IMR-90 (cell line): ENCODE results near the gene VSIR. TPM values are rescaled to one million over a fixed set of nuclear protein-coding genes. Genes with fewer than 3 reads are reported as not detected.

ENCODE experiments used
- ATAC-seq: fragments of 200-7000 bp; cut with Tn5 transposase; 2 replicates; pipeline ENCODE4 v1.9.1; 2020; ENCODE audit warnings: low read depth, mild to moderate bottlenecking, moderate library complexity
- BruUV-seq: library from RNA; stranded (reverse); fragments of 400-500 nt; replicated peaks from 2 replicates; lab custom pipeline; 2021; lab: Mats Ljungman, UMichigan
- CTCF ChIA-PET: fragments of 300-600 bp; formaldehyde crosslinking; extraction: SDS; loops from one replicate; lab custom pipeline; 2021; ENCODE audit warnings: antibody characterized with exemption; lab: Yijun Ruan, JAX
- POLR2A ChIA-PET: fragments of 300-600 bp; sonication (Branson Sonifier 250); formaldehyde crosslinking; loops from one replicate; lab custom pipeline; 2022; ENCODE audit warnings: antibody characterized with exemption; ENCODE audit not compliant: unreplicated experiment; lab: Charles Lee
- DNase-seq: peaks from one replicate; pipeline ENCODE4 v3.0.0; 2013
- H2AFZ ChIP-seq: replicated peaks from 2 replicates; pipeline ENCODE3; 2013; ENCODE audit warnings: low read length, mild to moderate bottlenecking; ENCODE audit not compliant: poor library complexity
- H2AK5ac ChIP-seq: 2 replicates; pipeline ENCODE4 v1.6.1; 2013; ENCODE audit warnings: low read depth, low read length, inconsistent platforms
- H2AK9ac ChIP-seq: replicated peaks from 2 replicates; pipeline ENCODE3; 2013; ENCODE audit warnings: mild to moderate bottlenecking, low read depth, low read length, moderate library complexity; ENCODE audit not compliant: poor library complexity
- H2BK120ac ChIP-seq: 2 replicates; pipeline ENCODE4 v1.6.1; 2013; ENCODE audit warnings: low read depth, low read length, inconsistent platforms
- H2BK15ac ChIP-seq: 3 replicates; pipeline ENCODE4 v1.6.1; 2013; ENCODE audit warnings: low read depth, low read length, inconsistent platforms
- H2BK20ac ChIP-seq: 2 replicates; pipeline ENCODE4 v1.6.1; 2013; ENCODE audit warnings: low read depth, mild to moderate bottlenecking, inconsistent platforms, low read length, moderate library complexity
- H2BK5ac ChIP-seq: 2 replicates; pipeline ENCODE4 v1.6.1; 2013; ENCODE audit warnings: mild to moderate bottlenecking, low read depth, low read length, inconsistent platforms; ENCODE audit not compliant: poor library complexity, severe bottlenecking
- H3K14ac ChIP-seq: replicated peaks from 2 replicates; pipeline ENCODE4 v1.6.1; 2013; ENCODE audit warnings: low read depth, low read length, inconsistent platforms
- H3K18ac ChIP-seq: 2 replicates; pipeline ENCODE4 v1.6.1; 2013; ENCODE audit warnings: low read depth, low read length, control low read depth
- H3K23ac ChIP-seq: 2 replicates; pipeline ENCODE4 v1.6.1; 2013; ENCODE audit warnings: low read depth, low read length, inconsistent platforms
- H3K27ac ChIP-seq: 2 replicates; pipeline ENCODE4 v1.5.1; 2013; ENCODE audit warnings: mild to moderate bottlenecking, control low read depth, low read length; ENCODE audit not compliant: insufficient read depth
- H3K27me3 ChIP-seq: 2 replicates; pipeline ENCODE4 v1.6.1; 2013; ENCODE audit warnings: low read length; ENCODE audit not compliant: control insufficient read depth, insufficient read depth
- H3K36me3 ChIP-seq: 2 replicates; pipeline ENCODE4 v1.6.1; 2013; ENCODE audit warnings: low read length, mixed read lengths; ENCODE audit not compliant: control insufficient read depth, insufficient read depth
- H3K4ac ChIP-seq: 2 replicates; pipeline ENCODE4 v1.6.1; 2013; ENCODE audit warnings: low read depth, low read length, inconsistent platforms
- H3K4me1 ChIP-seq: 2 replicates; pipeline ENCODE4 v1.6.1; 2013; ENCODE audit warnings: low read length, mixed read lengths; ENCODE audit not compliant: control insufficient read depth, insufficient read depth
- H3K4me2 ChIP-seq: 2 replicates; pipeline ENCODE4 v1.6.1; 2013; ENCODE audit warnings: low read depth, mild to moderate bottlenecking, control low read depth, low read length, moderate library complexity
- H3K4me3 ChIP-seq: 2 replicates; pipeline ENCODE4 v1.5.1; 2013; ENCODE audit warnings: low read depth, mild to moderate bottlenecking, control low read depth, low read length, moderate library complexity; ENCODE audit not compliant: insufficient read depth
- H3K56ac ChIP-seq: 2 replicates; pipeline ENCODE4 v1.6.1; 2013; ENCODE audit warnings: low read length, inconsistent platforms; ENCODE audit not compliant: insufficient read depth; ENCODE audit errors: extremely low read depth
- H3K79me1 ChIP-seq, 2 experiments: 2 replicates each; pipeline ENCODE4 v1.6.1; 2013; ENCODE audit warnings: low read length in 2 of 2, inconsistent platforms in 1 of 2, low read depth in 1 of 2
- H3K9ac ChIP-seq: 2 replicates; pipeline ENCODE4 v1.6.1; 2013; ENCODE audit warnings: low read depth, low read length, control low read depth
- H3K9me1 ChIP-seq: 2 replicates; pipeline ENCODE4 v1.6.1; 2013; ENCODE audit warnings: low read length, inconsistent platforms; ENCODE audit not compliant: insufficient read depth
- H3K9me3 ChIP-seq: 2 replicates; pipeline ENCODE4 v1.6.1; 2013; ENCODE audit warnings: low read length; ENCODE audit not compliant: control insufficient read depth, insufficient read depth
- H4K20me1 ChIP-seq: 2 replicates; pipeline ENCODE4 v1.6.1; 2013; ENCODE audit warnings: low read length, inconsistent platforms; ENCODE audit not compliant: insufficient read depth
- H4K5ac ChIP-seq: 2 replicates; pipeline ENCODE4 v1.6.1; 2013; ENCODE audit warnings: mild to moderate bottlenecking, low read depth, low read length, control low read depth
- H4K8ac ChIP-seq, 2 experiments: 2 replicates each; pipeline ENCODE4 v1.6.1; 2013; ENCODE audit warnings: low read depth in 2 of 2, low read length in 2 of 2, control low read depth in 1 of 2, inconsistent platforms in 1 of 2
- H4K91ac ChIP-seq: 2 replicates; pipeline ENCODE4 v1.6.1; 2013; ENCODE audit warnings: low read depth, low read length, inconsistent platforms; ENCODE audit not compliant: insufficient read depth
- CEBPB ChIP-seq: IDR thresholded peaks from 2 replicates; pipeline ENCODE4 v1.6.1; 2012; ENCODE audit warnings: low read depth, low read length, improper control_type of control experiment
- CHD1 ChIP-seq: IDR thresholded peaks from 2 replicates; pipeline ENCODE4 v1.6.1; 2012; ENCODE audit warnings: low read depth, low read length, improper control_type of control experiment
- CTCF ChIP-seq: conservative IDR thresholded peaks from 2 replicates; pipeline ENCODE4 v1.5.1; 2012; ENCODE audit warnings: mild to moderate bottlenecking, low read depth, low read length, improper control_type of control experiment
- MAFK ChIP-seq: IDR thresholded peaks from 2 replicates; pipeline ENCODE4 v1.6.1; 2012; ENCODE audit warnings: low read depth, low read length, improper control_type of control experiment
- MAZ ChIP-seq: IDR thresholded peaks from 2 replicates; pipeline ENCODE4 v1.6.1; 2012; ENCODE audit warnings: low read depth, mild to moderate bottlenecking, low read length, improper control_type of control experiment, moderate library complexity, borderline replicate concordance
- NFE2L2 ChIP-seq: fragments of 150-350 bp; IDR thresholded peaks from 2 replicates; pipeline ENCODE4 v1.6.1; 2016; ENCODE audit warnings: low read depth, mild to moderate bottlenecking, low read length
- RCOR1 ChIP-seq: IDR thresholded peaks from 2 replicates; pipeline ENCODE4 v1.6.1; 2012; ENCODE audit warnings: mild to moderate bottlenecking, low read length, improper control_type of control experiment; ENCODE audit not compliant: insufficient replicate concordance
- RFX5 ChIP-seq: IDR thresholded peaks from 2 replicates; pipeline ENCODE4 v1.8.0; 2012; ENCODE audit warnings: low read depth, mild to moderate bottlenecking, low read length, moderate library complexity
- SMC3 ChIP-seq: fragments of 150-350 bp; IDR thresholded peaks from 2 replicates; pipeline ENCODE4 v1.6.1; 2016; ENCODE audit warnings: low read depth, mild to moderate bottlenecking, antibody characterized with exemption, low read length, moderate library complexity
- USF2 ChIP-seq: fragments of 150-350 bp; IDR thresholded peaks from 2 replicates; pipeline ENCODE4 v1.6.1; 2017; ENCODE audit warnings: mild to moderate bottlenecking, antibody characterized with exemption, low read length, low read depth
- WGBS, 2 experiments: methylation state at CpG; one replicate each; pipeline versions ENCODE4 v1.1.5 to v1.1.7; 2013; ENCODE audit warnings: missing lambda C conversion rate in 2 of 2; ENCODE audit not compliant: insufficient read length in 1 of 2; ENCODE audit errors: extremely low coverage in 2 of 2; 5-methylcytosine and 5-hydroxymethylcytosine counted together
- dilution Hi-C: fragments of 300-500 bp; cut with HindIII; formaldehyde crosslinking; loops from one replicate; pipeline ENCODE4 v1.14.3; 2018; ENCODE audit warnings: low sequenced_read_pairs; ENCODE audit not compliant: unreplicated experiment
- in situ Hi-C: fragments of 300-500 bp; cut with MboI; formaldehyde crosslinking; loops from 3 replicates; pipeline ENCODE4 v1.14.3; 2019; ENCODE audit warnings: low sequenced_read_pairs, inconsistent platforms, mixed read lengths
- intact Hi-C: fragments of 100-400 bp; cut with micrococcal nuclease; formaldehyde crosslinking; loops from 2 replicates; pipeline ENCODE4 v1.10.0; 2022
- polyA plus RNA-seq, 3 experiments: library from polyadenylated mRNA; depleted of rRNA; stranded (reverse); fragments of >200 nt; gene quantifications; 2 replicates each; pipeline ENCODE4 v1.2.3, GENCODE V29; 2012; ENCODE audit warnings: low replicate concordance in 1 of 3
- total RNA-seq: library from RNA; depleted of rRNA; stranded (reverse); fragments of >200 nt; gene quantifications from 2 replicates; pipeline ENCODE4 v1.2.3, GENCODE V29; 2012

The VSIR gene
- total and polyA plus RNA-seq, 2 of the 4 experiments (the other 2 are of a cell fraction): 5.0 to 23.8 TPM

GRCh38 chr10:71748671-71749191 lies 24.6 kb downstream of the VSIR start:
- no peak overlapping the region for H2BK15ac ChIP-seq
- DNase-seq (no peak), ATAC-seq (no peak; the same call in 1 of the 2 replicates)
- no peak overlapping the region for H3K14ac ChIP-seq
- no TSS peak for BruUV-seq
- H3K27me3 ChIP-seq: peaks cover 7% of the 10 kb centered on the region
- 0 out of 2 replicates have a peak, but pooled peaks cover 5% of the 10 kb centered on the region for H3K9me1 ChIP-seq
- no peak overlapping the region for H2BK20ac ChIP-seq
- ChIA-PET CTCF (no interaction called here), POLR2A (no interaction called here)
- no peak for TF ChIP-seq SMC3
- TF ChIP-seq CTCF: no peak
- TF ChIP-seq USF2: no peak
- TF ChIP-seq MAZ: no peak
- TF ChIP-seq NFE2L2: no peak
- no peak for TF ChIP-seq CEBPB
- TF ChIP-seq CHD1: no peak
- no peak for TF ChIP-seq RCOR1
- no peak for TF ChIP-seq MAFK
- no peak for TF ChIP-seq RFX5
- 58% methylated on average over 3 of the region's 15 CpGs; no CpG with 5 or more reads in 1 of the 2 experiments for WGBS, 2 experiments
- H3K9me3 ChIP-seq: no peaks in the 10 kb centered on the region
- peaks cover 1% of the 10 kb centered on the region; the same call in 1 of the 2 replicates for H3K4me1 ChIP-seq
- no peak overlapping the region for H3K4me3 ChIP-seq
- H3K36me3 ChIP-seq: peaks cover 7% of the 10 kb centered on the region; the same call in 1 of the 2 replicates
- no peak overlapping the region for H3K56ac ChIP-seq
- no peak overlapping the region for H3K18ac ChIP-seq
- no peak overlapping the region for H3K4me2 ChIP-seq
- no peaks in the 10 kb centered on the region for H3K79me1 ChIP-seq
- H2AK5ac ChIP-seq: no peak overlapping the region
- H3K23ac ChIP-seq: no peak overlapping the region
- H3K9ac ChIP-seq: no peak overlapping the region
- H2AFZ ChIP-seq: no peak overlapping the region
- dilution Hi-C loops (no loop called here), intact Hi-C loops (no loop called here), in situ Hi-C loops (no loop called here)
- no peak overlapping the region for H2AK9ac ChIP-seq
- H4K8ac ChIP-seq: no peak overlapping the region
- H2BK120ac ChIP-seq: no peak overlapping the region
- no peak overlapping the region for H3K4ac ChIP-seq
- no peak overlapping the region for H2BK5ac ChIP-seq
- no peak overlapping the region for H3K27ac ChIP-seq
- no peak overlapping the region for H4K91ac ChIP-seq
- no peak overlapping the region for H4K5ac ChIP-seq
- no peaks in the 10 kb centered on the region for H4K20me1 ChIP-seq
